HG03521 (cell line): ENCODE data around the gene OR5I1.
"Not testable (repeated sequence)": the region's sequence is repeated elsewhere in the genome, so short reads cannot be mapped to it uniquely, and the experiment has no call there.

Experiments used
- ATAC-seq: cut with Tn5 transposase; IDR thresholded peaks from one replicate; pipeline ENCODE4 v1.9.1; 2021; ENCODE audit warnings: mild to moderate bottlenecking, moderate library complexity; ENCODE audit not compliant: unreplicated experiment

Gene OR5I1

DNA sequence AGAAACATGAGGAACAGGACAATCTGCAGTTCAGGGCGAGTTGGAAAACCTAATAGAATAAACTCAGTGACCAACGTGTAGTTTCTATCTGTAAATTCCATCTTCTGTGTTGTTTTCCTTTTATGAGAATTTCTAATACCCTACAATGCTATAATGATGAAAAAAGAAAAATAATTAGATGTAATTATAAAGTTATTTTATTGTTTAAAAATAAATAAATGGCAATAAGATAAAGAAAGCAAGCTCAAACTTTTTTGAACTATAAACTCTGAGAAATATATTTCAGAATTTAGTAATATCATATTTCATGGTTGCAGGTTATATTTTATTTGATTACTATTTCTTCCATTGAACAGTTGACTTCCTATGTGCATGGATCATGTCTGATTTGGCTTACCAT is at the start of gene OR5I1:
OR5I1 (minus strand) TSS at position 101 of the 400 bp plus-strand sequence; CDS start at position 101, 0 bp downstream.
- no peak for ATAC-seq

DNA sequence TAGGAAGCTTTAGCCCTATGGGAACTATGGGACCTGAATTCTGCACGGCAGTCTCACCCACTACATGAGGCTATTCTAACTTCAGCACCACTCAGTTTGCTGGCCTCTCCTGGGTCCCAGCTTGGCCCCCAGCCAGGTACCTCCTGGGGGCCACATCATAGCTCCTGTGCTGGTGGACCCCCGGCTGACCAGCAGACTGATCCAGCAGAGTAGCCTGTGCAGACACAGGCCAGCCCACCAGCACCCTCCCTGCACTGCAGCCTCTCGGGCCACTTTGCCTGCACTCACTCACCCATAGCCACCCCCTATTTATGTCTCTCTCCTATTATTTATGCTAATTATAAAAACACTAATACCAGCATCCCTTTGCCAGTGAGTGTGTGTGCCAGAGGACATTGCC is 34.7 kb upstream of the OR5I1 start:
- no peak for ATAC-seq

DNA sequence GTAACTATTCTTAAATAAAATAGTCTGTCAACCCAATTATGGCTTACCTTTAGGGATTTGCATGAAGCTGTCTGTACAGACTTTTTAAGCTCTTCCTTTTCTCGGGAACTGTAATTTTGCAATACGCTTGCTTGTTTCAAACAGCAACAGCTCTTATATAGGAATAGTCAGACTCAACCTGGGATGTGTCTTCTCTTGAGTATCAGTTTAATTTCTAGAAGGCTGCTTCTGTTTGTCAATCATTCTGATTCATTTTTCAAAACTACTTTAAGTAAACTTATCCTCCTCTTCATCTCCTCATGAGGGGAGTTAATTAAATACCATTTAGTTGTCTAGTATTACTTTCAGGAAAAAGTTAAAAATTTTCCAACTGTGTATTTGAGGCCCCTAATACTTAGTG is 33.6 kb upstream of the OR5I1 start, which contains the start of gene OR10AG1:
OR10AG1 (minus strand) TSS at position 101 of the 400 bp plus-strand sequence; CDS start at position 63, 38 bp downstream.
- no peak for ATAC-seq

DNA sequence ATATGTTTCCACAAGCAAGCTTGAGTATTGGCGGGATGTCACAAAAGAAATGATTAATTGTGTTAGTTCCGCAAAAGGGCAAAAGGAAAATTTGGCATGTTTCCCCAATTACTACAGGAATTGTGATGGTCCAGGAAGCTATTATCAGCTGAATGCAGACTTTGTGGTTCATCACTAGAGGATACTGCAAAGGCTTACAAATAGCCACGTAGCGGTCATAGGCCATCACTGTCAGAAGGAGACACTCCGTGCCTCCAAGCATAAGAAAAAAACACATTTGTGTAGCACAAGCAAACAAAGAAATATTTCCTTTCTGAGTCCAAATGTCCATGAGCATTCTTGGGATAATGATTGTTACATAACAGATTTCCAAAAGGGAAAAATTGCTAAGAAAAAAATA is 31.7 kb upstream of the OR5I1 start:
- no peak for ATAC-seq

DNA sequence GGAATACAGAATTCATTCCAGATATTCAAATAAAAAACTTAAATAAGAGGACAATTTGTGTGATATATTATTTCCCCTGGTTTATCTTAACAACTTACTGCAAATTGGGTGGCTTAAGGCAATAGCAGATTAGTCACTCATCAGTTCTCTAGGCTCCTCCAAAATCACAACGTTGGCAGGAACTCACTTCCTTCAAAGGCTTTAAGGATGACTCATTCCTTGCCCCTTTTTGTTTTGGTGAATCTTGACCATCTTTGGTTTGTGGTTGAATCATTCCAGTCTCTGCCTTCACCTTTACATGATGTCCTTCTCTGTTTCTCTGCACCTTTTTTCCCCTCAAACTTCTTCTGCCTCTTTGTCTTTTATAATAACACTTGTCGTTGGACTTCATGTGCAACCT is 30.2 kb upstream of the OR5I1 start:
- ATAC-seq: no peak

DNA sequence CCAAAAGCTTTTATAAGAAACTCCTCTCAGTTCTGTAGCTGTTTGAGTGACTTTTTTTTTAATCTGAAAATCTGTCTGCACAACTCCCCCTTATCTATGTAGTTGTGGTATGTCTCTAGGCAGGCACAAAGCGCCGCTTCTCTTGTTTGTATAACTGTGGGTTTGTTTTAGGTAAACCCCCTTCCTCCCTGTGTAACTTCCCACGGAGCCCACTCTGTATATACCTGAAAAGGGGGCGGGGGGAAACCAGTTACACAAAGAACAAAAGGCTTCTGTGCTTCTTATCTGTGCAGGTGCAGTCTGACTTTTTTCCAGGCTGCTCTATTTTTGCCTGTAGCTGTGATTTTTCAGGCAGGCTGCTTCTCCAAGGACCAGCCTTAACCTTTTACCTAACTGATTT is 20.3 kb upstream of the OR5I1 start:
- no peak for ATAC-seq

DNA sequence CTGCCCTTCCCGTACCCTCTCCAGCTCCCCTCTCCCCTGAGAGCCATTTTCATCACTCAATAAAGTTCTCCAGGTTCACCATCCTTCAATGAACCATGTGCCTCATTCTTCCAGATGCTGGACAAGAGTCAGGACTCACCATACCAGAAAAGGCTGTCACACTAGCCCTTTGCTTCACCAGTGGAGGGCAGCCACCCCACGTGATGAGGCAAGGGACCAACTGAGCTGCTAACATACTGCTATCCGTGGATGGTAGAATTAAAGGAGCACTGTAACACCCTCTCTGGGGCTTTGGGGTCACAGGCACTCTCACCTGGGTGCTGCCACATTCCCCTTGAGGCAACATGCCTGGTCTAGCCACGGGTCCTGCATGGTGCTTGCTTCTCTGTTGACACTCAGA is 13.1 kb upstream of the OR5I1 start:
- ATAC-seq: no peak

DNA sequence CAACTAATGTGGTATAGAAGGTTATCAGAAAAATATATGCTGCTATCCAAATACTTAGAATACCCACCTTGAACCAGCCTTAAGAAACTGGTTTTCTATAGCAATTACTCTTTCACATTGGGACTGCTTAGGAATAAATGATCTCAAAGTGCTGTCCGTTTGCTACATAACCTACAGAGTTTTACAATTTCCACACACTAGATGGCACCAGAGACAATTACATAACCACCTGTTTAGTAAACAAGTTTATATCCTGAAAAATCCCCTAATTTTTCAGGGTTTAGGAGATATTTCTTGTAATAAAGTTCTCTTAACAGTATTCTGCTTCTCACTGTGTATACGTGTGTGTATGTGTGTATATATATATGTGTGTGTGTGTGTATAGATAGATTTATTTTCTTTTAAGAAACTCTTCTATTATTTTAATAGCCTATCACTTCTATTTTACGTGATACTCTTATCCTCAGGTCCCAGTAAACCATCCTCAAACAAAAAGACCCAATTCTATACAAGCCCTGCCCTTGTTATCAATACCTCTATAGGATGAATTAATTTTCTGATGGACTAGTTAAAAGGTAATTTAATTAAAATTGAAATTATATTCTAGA is 6.7 kb upstream of the OR5I1 start:
- no peak for ATAC-seq

DNA sequence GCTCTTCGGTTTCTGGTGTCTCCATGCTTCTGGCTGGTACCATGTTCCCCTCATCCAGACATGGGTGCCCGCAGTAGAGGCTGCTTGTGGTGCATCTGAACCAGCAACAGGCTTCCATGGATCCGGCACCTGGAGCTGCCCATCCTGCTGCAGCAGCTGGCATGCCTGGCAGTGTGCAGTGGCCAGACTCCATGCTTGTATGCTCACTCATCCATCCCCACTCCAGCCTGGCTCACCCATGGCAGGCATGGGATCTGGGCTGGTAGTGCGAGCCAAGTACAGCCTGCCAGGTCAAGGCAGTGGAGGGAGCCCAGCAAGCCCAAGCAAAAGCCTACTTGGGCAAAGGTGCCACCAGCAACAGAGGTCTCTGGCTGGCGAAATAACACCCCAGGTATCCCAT is 15.7 kb downstream of the OR5I1 start:
- ATAC-seq: no peak

DNA sequence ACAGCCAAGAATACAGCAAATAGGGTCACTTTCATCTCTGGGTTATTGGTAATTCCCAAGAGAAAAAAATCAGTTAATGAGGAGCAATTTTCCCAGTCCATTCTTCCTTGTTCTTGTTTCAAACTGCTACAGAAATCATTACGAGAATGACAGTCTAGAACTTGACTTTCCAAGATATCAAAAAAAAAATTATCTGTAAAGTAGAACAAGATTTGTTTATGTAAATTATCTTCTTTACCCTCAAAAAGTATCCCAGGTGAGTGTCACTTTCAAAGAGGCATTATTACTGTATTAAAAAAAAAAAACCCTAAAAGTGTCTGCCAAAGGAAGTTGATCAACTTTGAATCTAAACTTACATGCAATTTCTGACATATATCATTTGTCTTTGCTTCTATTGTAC is 21.7 kb downstream of the OR5I1 start, which contains the start of gene OR5W2:
OR5W2 (minus strand) TSS at position 101 of the 400 bp plus-strand sequence; CDS start at position 101, 0 bp downstream.
- ATAC-seq: no peak

DNA sequence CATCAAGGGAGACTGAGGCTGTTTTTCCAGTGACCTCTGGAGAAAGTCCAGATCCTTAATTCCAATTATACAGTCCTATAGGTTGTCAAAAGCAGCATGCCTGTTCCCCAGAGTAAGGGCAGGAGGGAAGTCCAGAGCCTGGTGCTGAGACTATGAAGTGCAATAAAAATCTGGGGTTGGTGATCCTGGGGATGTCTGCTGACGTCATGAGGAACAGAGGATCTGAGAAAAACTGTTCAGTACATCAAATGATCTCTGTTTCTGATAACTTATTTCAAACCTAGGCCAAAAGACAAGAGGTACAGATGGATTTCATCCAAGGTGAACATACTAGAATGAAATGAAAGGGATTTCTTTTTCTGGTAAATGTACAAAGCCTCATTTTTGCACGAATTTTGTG is 33.9 kb downstream of the OR5I1 start:
- no peak for ATAC-seq

DNA sequence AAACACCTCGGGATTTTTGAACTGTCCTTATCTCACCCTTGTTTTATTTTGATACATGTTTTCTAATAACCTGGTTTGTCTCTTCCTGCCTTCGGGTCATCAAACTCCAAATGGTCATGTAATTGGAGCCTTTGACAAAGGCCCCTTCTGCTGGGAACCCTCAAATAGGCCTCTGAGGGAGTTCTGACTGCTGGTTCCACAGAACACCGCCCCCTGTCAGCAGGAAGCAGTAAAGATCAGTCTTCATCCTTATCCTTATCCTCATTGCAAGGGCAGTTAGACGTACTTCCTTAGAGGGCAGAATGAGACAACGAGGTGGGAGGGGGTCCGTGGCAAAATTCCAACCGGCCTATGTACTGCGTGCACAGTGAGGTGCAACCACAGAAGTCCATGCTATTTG is 41.0 kb downstream of the OR5I1 start:
- ATAC-seq: no peak

DNA sequence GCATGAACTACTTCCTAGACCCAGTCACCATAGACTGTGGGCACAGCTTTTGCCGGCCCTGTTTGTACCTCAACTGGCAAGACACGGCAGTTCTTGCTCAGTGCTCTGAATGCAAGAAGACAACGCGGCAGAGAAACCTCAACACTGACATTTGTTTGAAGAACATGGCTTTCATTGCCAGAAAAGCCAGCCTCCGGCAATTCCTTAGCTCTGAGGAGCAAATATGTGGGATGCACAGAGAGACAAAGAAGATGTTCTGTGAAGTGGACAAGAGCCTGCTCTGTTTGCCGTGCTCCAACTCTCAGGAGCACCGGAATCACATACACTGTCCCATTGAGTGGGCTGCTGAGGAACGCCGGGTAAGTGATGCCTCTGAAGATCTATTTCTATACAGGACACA is 50.7 kb downstream of the OR5I1 start:
- ATAC-seq: not testable (repeated sequence)
